B cell (primary cell): ENCODE measurements around the gene CFAP74. TPM values are rescaled to one million over a fixed set of nuclear protein-coding genes. Genes with fewer than 3 reads are reported as not detected.

Source experiments
- ATAC-seq: fragments of 200-7000 bp; cut with Tn5 transposase; one replicate; pipeline ENCODE4 v1.10.0; 2021; ENCODE audit warnings: low read depth, mild to moderate bottlenecking, moderate number of reproducible peaks, moderate library complexity
- CTCF ChIA-PET: fragments of 350-600 bp; sonication (Branson Sonifier 250); formaldehyde crosslinking; loops from one replicate; lab custom pipeline; 2021; ENCODE audit warnings: antibody characterized with exemption, inconsistent platforms; lab: Charles Lee
- POLR2A ChIA-PET: fragments of 350-600 bp; sonication (Branson Sonifier 250); formaldehyde crosslinking; loops from one replicate; lab custom pipeline; 2021; ENCODE audit warnings: antibody characterized with exemption; lab: Charles Lee
- DNase-seq: peaks from one replicate; pipeline ENCODE4 v3.0.0; 2013
- H2AFZ ChIP-seq: 2 replicates; pipeline ENCODE4 v1.6.1; 2012; ENCODE audit warnings: mild to moderate bottlenecking, low read depth, low read length; ENCODE audit not compliant: insufficient read depth, poor library complexity, severe bottlenecking
- H3K27ac ChIP-seq, 2 donors: 1 replicate in 1 of 2; 2 replicates in 1 of 2; pipeline ENCODE4 v1.5.1; 2012 to 2013; ENCODE audit warnings: low read length in 2 of 2, mild to moderate bottlenecking in 2 of 2, moderate library complexity in 1 of 2
- H3K27me3 ChIP-seq, 4 experiments: fragments of 200-600 bp in 1 of 4; sonication (generic) in 1 of 4; replicated peaks in 1 of 4; 1 replicate in 2 of 4; 2 replicates in 2 of 4; pipeline versions ENCODE4 v1.6.1 to v1.7.0; 2013 to 2016; ENCODE audit warnings: low read length in 3 of 4, mild to moderate bottlenecking in 2 of 4, mixed read lengths in 1 of 4, moderate library complexity in 1 of 4; ENCODE audit not compliant: insufficient read depth in 4 of 4, control insufficient read depth in 3 of 4; ENCODE audit errors: control extremely low read depth in 1 of 4
- H3K36me3 ChIP-seq, 2 experiments: replicated peaks in 1 of 2; 1 replicate in 1 of 2; 2 replicates in 1 of 2; pipeline versions ENCODE4 v1.6.1 to v1.7.1; 2013; ENCODE audit warnings: low read length in 1 of 2; ENCODE audit not compliant: insufficient read depth in 2 of 2, control insufficient read depth in 1 of 2; ENCODE audit errors: control extremely low read depth in 1 of 2, extremely low read depth in 1 of 2
- H3K4me1 ChIP-seq, 2 donors: fragments of 200-600 bp in 1 of 2; sonication (generic) in 1 of 2; 1 replicate in 1 of 2; 2 replicates in 1 of 2; pipeline versions ENCODE4 v1.5.1 to v1.6.1; 2013 to 2017; ENCODE audit warnings: low read length in 2 of 2; ENCODE audit not compliant: control insufficient read depth in 2 of 2, insufficient read depth in 2 of 2
- H3K4me2 ChIP-seq: replicated peaks from 2 replicates; pipeline ENCODE3; 2012; ENCODE audit warnings: mild to moderate bottlenecking, low read depth, low read length; ENCODE audit not compliant: poor library complexity, severe bottlenecking
- H3K4me3 ChIP-seq, 5 experiments: fragments of 200-600 bp in 1 of 5; sonication (generic) in 1 of 5; 1 replicate in 3 of 5; 2 replicates in 2 of 5; pipeline versions ENCODE4 v1.5.1 to v1.7.0; 2011 to 2016; ENCODE audit warnings: low read length in 4 of 5, mild to moderate bottlenecking in 4 of 5, low read depth in 2 of 5, control low read depth in 1 of 5, moderate library complexity in 1 of 5; ENCODE audit not compliant: insufficient read depth in 1 of 5; ENCODE audit errors: control extremely low read depth in 1 of 5, extremely low read depth in 1 of 5
- H3K79me2 ChIP-seq: fragments of 200-600 bp; sonication (generic); one replicate; pipeline ENCODE4 v1.6.0; 2016; ENCODE audit warnings: low read length; ENCODE audit not compliant: control insufficient read depth, insufficient read depth
- H3K9ac ChIP-seq: fragments of 200-600 bp; sonication (generic); 2 replicates; pipeline ENCODE4 v1.6.1; 2017; ENCODE audit warnings: mild to moderate bottlenecking, low read length, moderate library complexity
- H3K9me3 ChIP-seq, 3 donors: one replicate each; pipeline versions ENCODE4 v1.6.1 to v1.7.1; 2013; ENCODE audit warnings: low read length in 2 of 3; ENCODE audit not compliant: control insufficient read depth in 2 of 3, insufficient read depth in 1 of 3; ENCODE audit errors: control extremely low read depth in 1 of 3
- H4K20me1 ChIP-seq: 2 replicates; pipeline ENCODE4 v1.6.0; 2012; ENCODE audit warnings: mild to moderate bottlenecking, low read length; ENCODE audit not compliant: insufficient read depth, control insufficient read depth, poor library complexity, severe bottlenecking
- H3K27ac Mint-ChIP-seq: one replicate; pipeline ENCODE4 v1.8.0; 2021; ENCODE audit warnings: mixed read lengths
- H3K27me3 Mint-ChIP-seq: one replicate; pipeline ENCODE4 v1.8.0; 2021; ENCODE audit warnings: mixed read lengths
- H3K4me1 Mint-ChIP-seq: one replicate; pipeline ENCODE4 v1.8.0; 2021; ENCODE audit warnings: mixed read lengths
- H3K4me3 Mint-ChIP-seq: one replicate; pipeline ENCODE4 v1.8.0; 2021; ENCODE audit warnings: mixed read lengths
- H3K9me3 Mint-ChIP-seq: one replicate; pipeline ENCODE4 v1.8.0; 2022; ENCODE audit warnings: mixed read lengths; ENCODE audit not compliant: insufficient read depth
- EZH2 ChIP-seq: IDR thresholded peaks from 2 replicates; pipeline ENCODE4 v1.6.1; 2012; ENCODE audit warnings: borderline replicate concordance, low read depth, mild to moderate bottlenecking, moderate library complexity, low read length; ENCODE audit not compliant: insufficient read depth, poor library complexity, severe bottlenecking
- WGBS: methylation state at CpG from one replicate; pipeline ENCODE4 v1.1.5; 2013; ENCODE audit warnings: missing lambda C conversion rate; ENCODE audit not compliant: insufficient coverage; 5-methylcytosine and 5-hydroxymethylcytosine counted together
- intact Hi-C: fragments of 100-400 bp; cut with micrococcal nuclease; formaldehyde crosslinking; loops from one replicate; pipeline ENCODE4 v1.10.0; 2022
- polyA plus RNA-seq: library from polyadenylated mRNA; depleted of rRNA; stranded (reverse); fragments of >200 nt; gene quantifications from 2 replicates; pipeline ENCODE4 v1.2.3, GENCODE V29; 2012
- total RNA-seq, 2 donors: library from RNA; stranded (reverse); fragments of 120-200 nt in 1 of 2; gene quantifications; 1 replicate in 1 of 2; 2 replicates in 1 of 2; pipeline versions ENCODE4 v1.2.3 to v1.2.4, GENCODE V29; 2013 to 2022
- TF ChIP-seq, protein P1 (sequence below): fragments of 200-600 bp; IDR thresholded peaks from one replicate; pipeline ENCODE4 v1.8.0; 2022; ENCODE audit warnings: antibody characterized with exemption, mild to moderate bottlenecking

The CFAP74 gene
- total and polyA plus RNA-seq, 2 donors (not counting 1 experiment from before 2014, with no cell fraction given): not detected

DNA sequence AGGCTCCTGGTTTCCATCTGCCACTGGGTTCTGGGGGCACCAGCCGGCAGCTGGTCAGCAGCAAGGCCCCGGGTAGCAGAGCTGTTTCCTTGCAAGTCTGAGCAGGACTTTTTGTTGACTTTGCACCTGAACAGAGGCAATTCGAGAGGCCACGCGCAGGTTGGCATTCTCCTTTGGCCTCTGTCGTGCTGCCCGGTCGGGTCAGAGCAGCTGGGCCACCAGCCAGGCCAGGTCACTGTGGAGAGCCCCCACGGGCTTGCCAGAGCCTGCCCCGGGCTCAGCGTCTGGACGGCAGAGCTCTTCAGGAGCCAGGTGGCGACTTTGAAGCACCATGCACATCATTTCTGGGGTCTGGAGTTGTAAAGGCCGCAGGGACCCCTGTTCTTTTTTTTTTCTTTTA lies 56.1 kb downstream of the CFAP74 start:
- H3K4me1 ChIP-seq: peaks cover 2 to 8% of the 10 kb centered on the region in 2 donors
- no peak overlapping the region for H3K27ac Mint-ChIP-seq
- no peak overlapping the region for H3K9ac ChIP-seq
- H3K4me3 ChIP-seq: no peak overlapping the region
- ChIA-PET POLR2A (no interaction called here), CTCF (interaction anchor here (1.9 kb wide), 1 partner anchor 97 kb away, joined by 5 read pairs; no protein-coding TSS in a partner anchor)
- H3K79me2 ChIP-seq: no peaks in the 10 kb centered on the region
- TF ChIP-seq, protein P1, sequence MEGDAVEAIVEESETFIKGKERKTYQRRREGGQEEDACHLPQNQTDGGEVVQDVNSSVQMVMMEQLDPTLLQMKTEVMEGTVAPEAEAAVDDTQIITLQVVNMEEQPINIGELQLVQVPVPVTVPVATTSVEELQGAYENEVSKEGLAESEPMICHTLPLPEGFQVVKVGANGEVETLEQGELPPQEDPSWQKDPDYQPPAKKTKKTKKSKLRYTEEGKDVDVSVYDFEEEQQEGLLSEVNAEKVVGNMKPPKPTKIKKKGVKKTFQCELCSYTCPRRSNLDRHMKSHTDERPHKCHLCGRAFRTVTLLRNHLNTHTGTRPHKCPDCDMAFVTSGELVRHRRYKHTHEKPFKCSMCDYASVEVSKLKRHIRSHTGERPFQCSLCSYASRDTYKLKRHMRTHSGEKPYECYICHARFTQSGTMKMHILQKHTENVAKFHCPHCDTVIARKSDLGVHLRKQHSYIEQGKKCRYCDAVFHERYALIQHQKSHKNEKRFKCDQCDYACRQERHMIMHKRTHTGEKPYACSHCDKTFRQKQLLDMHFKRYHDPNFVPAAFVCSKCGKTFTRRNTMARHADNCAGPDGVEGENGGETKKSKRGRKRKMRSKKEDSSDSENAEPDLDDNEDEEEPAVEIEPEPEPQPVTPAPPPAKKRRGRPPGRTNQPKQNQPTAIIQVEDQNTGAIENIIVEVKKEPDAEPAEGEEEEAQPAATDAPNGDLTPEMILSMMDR: no peak
- TF ChIP-seq EZH2: no peak
- 83% methylated on average over 14 of the region's 14 CpGs for WGBS
- no peak for ATAC-seq
- peaks cover 23% of the 10 kb centered on the region for H3K27me3 Mint-ChIP-seq
- no peak overlapping the region for H3K4me3 Mint-ChIP-seq
- H4K20me1 ChIP-seq: no peaks in the 10 kb centered on the region
- DNase-seq: no peak
- H3K36me3 ChIP-seq: no peaks in the 10 kb centered on the region
- intact Hi-C loops: no loop called here
- H3K4me2 ChIP-seq: no peak overlapping the region
- H3K27me3 ChIP-seq: peaks cover 0 to 7% (median 2%) of the 10 kb centered on the region in 4 experiments
- H2AFZ ChIP-seq: no peak overlapping the region
- peaks cover 8% of the 10 kb centered on the region for H3K4me1 Mint-ChIP-seq
- H3K9me3 ChIP-seq: peaks cover 0 to 8% (median 6%) of the 10 kb centered on the region in 3 donors
- no peak overlapping the region for H3K27ac ChIP-seq
- H3K9me3 Mint-ChIP-seq: peaks cover 7% of the 10 kb centered on the region

DNA sequence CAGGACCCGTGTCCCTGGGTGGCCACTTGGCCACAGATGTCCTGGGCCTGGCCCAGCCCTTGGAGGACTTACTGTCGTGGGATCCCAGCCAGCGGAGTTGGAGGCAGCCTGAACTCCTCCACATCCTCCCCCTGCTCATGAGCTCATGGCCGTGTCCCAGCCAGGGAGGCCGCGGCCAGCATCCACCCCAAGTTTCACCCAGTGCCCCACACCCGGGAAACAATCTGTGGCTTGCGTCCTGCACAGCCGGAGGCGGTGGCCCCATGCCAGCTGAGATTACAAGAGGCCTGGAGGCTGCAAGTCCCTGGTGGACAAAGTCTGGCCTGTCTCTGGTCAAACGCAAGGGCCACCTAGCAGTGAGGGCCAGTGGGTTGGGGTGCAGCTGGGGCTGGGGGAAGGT lies 57.0 kb downstream of the CFAP74 start:
- WGBS: 86% methylated on average over 11 of the region's 11 CpGs
- POLR2A ChIA-PET: no interaction called here
- H3K79me2 ChIP-seq: no peaks in the 10 kb centered on the region

More for the DNA sequence above, 57.0 kb downstream of the CFAP74 start:
- Mint-ChIP-seq H3K27ac (no peak overlapping the region), H3K4me3 (no peak overlapping the region), H3K27me3 (peaks cover 16% of the 10 kb centered on the region), H3K9me3 (peaks cover 7% of the 10 kb centered on the region), H3K4me1 (peaks cover 8% of the 10 kb centered on the region)
- no peak overlapping the region for H3K9ac ChIP-seq
- H3K27me3 ChIP-seq: peaks cover 0 to 7% (median 2%) of the 10 kb centered on the region in 4 experiments
- H3K4me1 ChIP-seq: peaks cover 2 to 8% of the 10 kb centered on the region in 2 donors
- no peak overlapping the region for H2AFZ ChIP-seq
- TF ChIP-seq, protein P1: no peak
- TF ChIP-seq EZH2: no peak
- no peaks in the 10 kb centered on the region for H3K36me3 ChIP-seq
- no peak overlapping the region for H3K4me3 ChIP-seq
- H3K9me3 ChIP-seq: peaks cover 0 to 6% (median 4%) of the 10 kb centered on the region in 3 donors
- H3K27ac ChIP-seq: no peak overlapping the region
- H4K20me1 ChIP-seq: no peaks in the 10 kb centered on the region
- DNase-seq: no peak
- no peak overlapping the region for H3K4me2 ChIP-seq
- no peak for ATAC-seq
- CTCF ChIA-PET: interaction anchor here (1.9 kb wide), 1 partner anchor 98 kb away, joined by 5 read pairs; no protein-coding TSS in a partner anchor
- intact Hi-C loops: no loop called here
